ENCODE results near the gene DNAH10.

Gene DNAH10

GRCh38 chr12:123914726-123915333, 152.7 kb downstream of the DNAH10 start:
- Histone ChIP-seq H3K9ac (ENCODE audit: low read depth, low read length) (no peak overlapping the region), H3K27me3 (ENCODE audit: control insufficient read depth, insufficient read depth, low read length) (peaks cover 56% of the 10 kb centered on the region), H3K4me3 (ENCODE audit: low read length) (no peak overlapping the region), H3K4me1 (ENCODE audit: control insufficient read depth, insufficient read depth, low read length) (no peaks in the 10 kb centered on the region), H3K36me3 (ENCODE audit: insufficient read depth, low read length) (no peaks in the 10 kb centered on the region), H3K9me3 (replicated peaks; ENCODE audit: low read length) (no peaks in the 10 kb centered on the region), H3K4me2 (ENCODE audit: low read length) (no peak overlapping the region)

- no peaks in the 10 kb centered on the region for H3K4me1 ChIP-seq (ENCODE audit: control insufficient read depth, insufficient read depth, low read length)
- no peak overlapping the region for H3K9ac ChIP-seq (ENCODE audit: low read depth, low read length)
- no peaks in the 10 kb centered on the region for H3K36me3 ChIP-seq (ENCODE audit: insufficient read depth, low read length)
- H3K4me3 ChIP-seq (ENCODE audit: low read length): no peak overlapping the region
- H3K9me3 ChIP-seq (replicated peaks; ENCODE audit: low read length): no peaks in the 10 kb centered on the region
- no peak overlapping the region for H3K4me2 ChIP-seq (ENCODE audit: low read length)
- H3K27me3 ChIP-seq (ENCODE audit: control insufficient read depth, insufficient read depth, low read length): peaks cover 62% of the 10 kb centered on the region
These were observed 154.6 kb downstream of the DNAH10 start for GRCh38 chr12:123916729-123917128.

GRCh38 chr12:123917337-123917850, 155.3 kb downstream of the DNAH10 start:
- Histone ChIP-seq H3K4me2 (ENCODE audit: low read length) (no peak overlapping the region), H3K9me3 (replicated peaks; ENCODE audit: low read length) (no peaks in the 10 kb centered on the region), H3K9ac (ENCODE audit: low read depth, low read length) (no peak overlapping the region), H3K36me3 (ENCODE audit: insufficient read depth, low read length) (no peaks in the 10 kb centered on the region), H3K27me3 (ENCODE audit: control insufficient read depth, insufficient read depth, low read length) (peaks cover 63% of the 10 kb centered on the region), H3K4me3 (ENCODE audit: low read length) (no peak overlapping the region), H3K4me1 (ENCODE audit: control insufficient read depth, insufficient read depth, low read length) (no peaks in the 10 kb centered on the region)

GRCh38 chr12:123919980-123920360, 157.9 kb downstream of the DNAH10 start:
- Histone ChIP-seq H3K4me1 (ENCODE audit: control insufficient read depth, insufficient read depth, low read length) (no peaks in the 10 kb centered on the region), H3K4me2 (ENCODE audit: low read length) (no peak overlapping the region), H3K9me3 (replicated peaks; ENCODE audit: low read length) (no peaks in the 10 kb centered on the region), H3K9ac (ENCODE audit: low read depth, low read length) (no peak overlapping the region), H3K4me3 (ENCODE audit: low read length) (no peak overlapping the region), H3K36me3 (ENCODE audit: insufficient read depth, low read length) (no peaks in the 10 kb centered on the region), H3K27me3 (ENCODE audit: control insufficient read depth, insufficient read depth, low read length) (peaks cover 55% of the 10 kb centered on the region)

GRCh38 chr12:123923038-123923437, 160.9 kb downstream of the DNAH10 start:
- H3K36me3 ChIP-seq (ENCODE audit: insufficient read depth, low read length): no peaks in the 10 kb centered on the region
- H3K9me3 ChIP-seq (replicated peaks; ENCODE audit: low read length): no peaks in the 10 kb centered on the region
- no peak overlapping the region for H3K4me2 ChIP-seq (ENCODE audit: low read length)

GRCh38 chr12:123923927-123924326, 161.8 kb downstream of the DNAH10 start:
- peaks cover 43% of the 10 kb centered on the region for H3K27me3 ChIP-seq (ENCODE audit: control insufficient read depth, insufficient read depth, low read length)
- no peaks in the 10 kb centered on the region for H3K9me3 ChIP-seq (replicated peaks; ENCODE audit: low read length)
- H3K9ac ChIP-seq (ENCODE audit: low read depth, low read length): no peak overlapping the region
- H3K4me2 ChIP-seq (ENCODE audit: low read length): no peak overlapping the region
- H3K36me3 ChIP-seq (ENCODE audit: insufficient read depth, low read length): no peaks in the 10 kb centered on the region
- no peak overlapping the region for H3K4me3 ChIP-seq (ENCODE audit: low read length)
- no peaks in the 10 kb centered on the region for H3K4me1 ChIP-seq (ENCODE audit: control insufficient read depth, insufficient read depth, low read length)

More at GRCh38 chr12:123923038-123923437, 160.9 kb downstream of the DNAH10 start:
- Histone ChIP-seq H3K4me1 (ENCODE audit: control insufficient read depth, insufficient read depth, low read length) (no peaks in the 10 kb centered on the region), H3K27me3 (ENCODE audit: control insufficient read depth, insufficient read depth, low read length) (peaks cover 46% of the 10 kb centered on the region), H3K4me3 (ENCODE audit: low read length) (no peak overlapping the region), H3K9ac (ENCODE audit: low read depth, low read length) (no peak overlapping the region)

GRCh38 chr12:123924539-123924938, 162.4 kb downstream of the DNAH10 start:
- no peaks in the 10 kb centered on the region for H3K9me3 ChIP-seq (replicated peaks; ENCODE audit: low read length)
- H3K27me3 ChIP-seq (ENCODE audit: control insufficient read depth, insufficient read depth, low read length): peaks cover 46% of the 10 kb centered on the region
- no peaks in the 10 kb centered on the region for H3K4me1 ChIP-seq (ENCODE audit: control insufficient read depth, insufficient read depth, low read length)
- H3K9ac ChIP-seq (ENCODE audit: low read depth, low read length): no peak overlapping the region
- no peak overlapping the region for H3K4me3 ChIP-seq (ENCODE audit: low read length)
- H3K36me3 ChIP-seq (ENCODE audit: insufficient read depth, low read length): no peaks in the 10 kb centered on the region
- H3K4me2 ChIP-seq (ENCODE audit: low read length): no peak overlapping the region

- H3K4me3 ChIP-seq (ENCODE audit: low read length): no peak overlapping the region
- H3K27me3 ChIP-seq (ENCODE audit: control insufficient read depth, insufficient read depth, low read length): peaks cover 26% of the 10 kb centered on the region
- H3K36me3 ChIP-seq (ENCODE audit: insufficient read depth, low read length): no peaks in the 10 kb centered on the region
- H3K9me3 ChIP-seq (replicated peaks; ENCODE audit: low read length): no peaks in the 10 kb centered on the region
- no peaks in the 10 kb centered on the region for H3K4me1 ChIP-seq (ENCODE audit: control insufficient read depth, insufficient read depth, low read length)
- H3K4me2 ChIP-seq (ENCODE audit: low read length): no peak overlapping the region
- H3K9ac ChIP-seq (ENCODE audit: low read depth, low read length): no peak overlapping the region
These were observed 166.3 kb downstream of the DNAH10 start for GRCh38 chr12:123928274-123928865.

GRCh38 chr12:123928897-123929296, 166.8 kb downstream of the DNAH10 start:
- Histone ChIP-seq H3K4me1 (ENCODE audit: control insufficient read depth, insufficient read depth, low read length) (no peaks in the 10 kb centered on the region), H3K9ac (ENCODE audit: low read depth, low read length) (no peak overlapping the region), H3K27me3 (ENCODE audit: control insufficient read depth, insufficient read depth, low read length) (peaks cover 24% of the 10 kb centered on the region), H3K9me3 (replicated peaks; ENCODE audit: low read length) (no peaks in the 10 kb centered on the region), H3K4me2 (ENCODE audit: low read length) (no peak overlapping the region), H3K4me3 (ENCODE audit: low read length) (no peak overlapping the region), H3K36me3 (ENCODE audit: insufficient read depth, low read length) (no peaks in the 10 kb centered on the region)

- no peaks in the 10 kb centered on the region for H3K36me3 ChIP-seq (ENCODE audit: insufficient read depth, low read length)
- H3K4me3 ChIP-seq (ENCODE audit: low read length): no peak overlapping the region
- H3K4me1 ChIP-seq (ENCODE audit: control insufficient read depth, insufficient read depth, low read length): no peaks in the 10 kb centered on the region
- no peak overlapping the region for H3K9ac ChIP-seq (ENCODE audit: low read depth, low read length)
- no peaks in the 10 kb centered on the region for H3K9me3 ChIP-seq (replicated peaks; ENCODE audit: low read length)
- peaks cover 24% of the 10 kb centered on the region for H3K27me3 ChIP-seq (ENCODE audit: control insufficient read depth, insufficient read depth, low read length)
- no peak overlapping the region for H3K4me2 ChIP-seq (ENCODE audit: low read length)
These were observed 168.0 kb downstream of the DNAH10 start for GRCh38 chr12:123929946-123930583.

- Histone ChIP-seq H3K9me3 (replicated peaks; ENCODE audit: low read length) (no peaks in the 10 kb centered on the region), H3K4me2 (ENCODE audit: low read length) (no peak overlapping the region), H3K36me3 (ENCODE audit: insufficient read depth, low read length) (peaks cover 12% of the 10 kb centered on the region), H3K9ac (ENCODE audit: low read depth, low read length) (no peak overlapping the region), H3K27me3 (ENCODE audit: control insufficient read depth, insufficient read depth, low read length) (peaks cover 17% of the 10 kb centered on the region), H3K4me3 (ENCODE audit: low read length) (no peak overlapping the region), H3K4me1 (ENCODE audit: control insufficient read depth, insufficient read depth, low read length) (no peaks in the 10 kb centered on the region)
These were observed 169.7 kb downstream of the DNAH10 start for GRCh38 chr12:123931686-123932321.
